Heart left ventricle (tissue), 16 donors: ENCODE results near the gene TLR3. TPM values are rescaled to one million over a fixed set of nuclear protein-coding genes. Genes with fewer than 3 reads are reported as not detected.

Experiments
- ATAC-seq, 4 donors: fragments of 200-7000 bp; cut with Tn5 transposase; one replicate each; pipeline ENCODE4 v1.9.1; 2020 to 2022; ENCODE audit warnings: moderate library complexity in 4 of 4, mild to moderate bottlenecking in 3 of 4, moderate number of reproducible peaks in 1 of 4
- DNase-seq, 5 donors: peaks; one replicate each; pipeline ENCODE4 v3.0.0-alpha.2; 2020
- H3K27ac ChIP-seq, 12 donors: fragments of 200-600 bp; sonication (generic) in 4 of 12; one replicate each; pipeline versions ENCODE4 v1.5.0 to v1.8.0; 2016 to 2022; ENCODE audit warnings: mild to moderate bottlenecking in 2 of 12
- H3K27me3 ChIP-seq, 9 donors: fragments of 200-600 bp; sonication (generic) in 2 of 9; one replicate each; pipeline versions ENCODE4 v1.5.1 to v1.8.0; 2016 to 2022; ENCODE audit warnings: mild to moderate bottlenecking in 3 of 9
- H3K36me3 ChIP-seq, 9 donors: fragments of 200-600 bp; sonication (generic) in 2 of 9; one replicate each; pipeline versions ENCODE4 v1.5.0 to v1.8.0; 2018 to 2022; ENCODE audit warnings: mild to moderate bottlenecking in 2 of 9
- H3K4me1 ChIP-seq, 12 donors: fragments of 200-600 bp; sonication (generic) in 4 of 12; one replicate each; pipeline versions ENCODE4 v1.5.0 to v1.8.0; 2016 to 2022; ENCODE audit warnings: mild to moderate bottlenecking in 3 of 12
- H3K4me3 ChIP-seq, 12 donors: fragments of 200-600 bp; sonication (generic) in 4 of 12; one replicate each; pipeline versions ENCODE4 v1.5.0 to v1.8.0; 2017 to 2022; ENCODE audit warnings: mild to moderate bottlenecking in 9 of 12, moderate library complexity in 4 of 12
- H3K9me3 ChIP-seq, 12 donors: fragments of 200-600 bp; sonication (generic) in 4 of 12; one replicate each; pipeline versions ENCODE4 v1.5.0 to v1.8.0; 2016 to 2022; ENCODE audit warnings: mild to moderate bottlenecking in 1 of 12
- POLR2A ChIP-seq, 2 donors: fragments of 450-650 bp; IDR thresholded peaks; one replicate each; pipeline ENCODE4 v1.6.1; 2017; ENCODE audit warnings: antibody characterized with exemption in 2 of 2, mild to moderate bottlenecking in 2 of 2, moderate library complexity in 2 of 2
- WGBS, 4 donors: extraction: QIAGEN DNeasy Blood & Tissue Kit in 2 of 4; methylation state at CpG; one replicate each; pipeline versions ENCODE4 v1.1.5 to v1.1.7; 2013 to 2018; 5-methylcytosine and 5-hydroxymethylcytosine counted together
- intact Hi-C, 10 donors: fragments of 100-400 bp; cut with DNase I; formaldehyde crosslinking; loops; one replicate each; pipeline versions ENCODE4 v1.11.1 to v1.14.2; 2022
- polyA plus RNA-seq, 2 donors: library from polyadenylated mRNA; stranded (reverse); fragments of 200-250 nt; gene quantifications; one replicate each; pipeline ENCODE4 v1.2.3, GENCODE V29; 2013
- total RNA-seq, 9 donors: library from RNA; depleted of rRNA in 2 of 9; stranded (reverse); fragments of >200 nt in 2 of 9; fragmentation: NEBNext Ultra II Directional in 3 of 9; extraction: Animal tissue kit (Norgen Biotek cat#: 25700) in 3 of 9; gene quantifications; one replicate each; pipeline versions ENCODE4 v1.1.0 to v1.2.4, GENCODE V29; 2016 to 2023
- TF ChIP-seq, protein P1 (sequence below), 12 donors: fragments of 200-600 bp; sonication (generic) in 4 of 12; IDR thresholded peaks; one replicate each; pipeline versions ENCODE4 v1.5.0 to v1.8.0; 2018 to 2022; ENCODE audit warnings: antibody characterized with exemption in 12 of 12, mild to moderate bottlenecking in 5 of 12
- donor health status: ischemic (EF 13 %, LVEDD 7.1; RV severe dilation, severe dysfunction).
- donor health status: healthy with polysubstance abuse.
- donor health status: DM: no; HTN: yes; CAD: no.
- donor health status: DM: no; HTN: no; CAD: no.
- donor health status: ischemic (EF 25% LVEDD 6.9; RV normal size, moderate dysfunction).
- donor health status: ischemic (EF 25% LVEDD 5.7; RV mildly dilated, moderate dysfunction).
- donor health status: healthy.
- donor health status: DM: yes; HTN: yes; CAD: no.
- donor health status: ischemic (EF 35%, LVEDD 5.7; RV mildly dilated, moderate dysfunction).
- donor health status: nonischemic (EF 11% LVEDD 7.7; RV severe dilation, severe dysfunction).
- donor health status: DM: yes; HTN: yes; CAD: no.
- donor health status: PGD.
- donor health status: ischemic (EF 29% LVEDD 5.4; RV normal size, mild dysfunction).
- donor health status: nonischemic (EF 23%, LVEDD 6.1; RV moderate dilation, normal function).

TLR3 gene
- total and polyA plus RNA-seq, 11 donors: 0.69 to 18.6 (median 2.8) TPM

DNA sequence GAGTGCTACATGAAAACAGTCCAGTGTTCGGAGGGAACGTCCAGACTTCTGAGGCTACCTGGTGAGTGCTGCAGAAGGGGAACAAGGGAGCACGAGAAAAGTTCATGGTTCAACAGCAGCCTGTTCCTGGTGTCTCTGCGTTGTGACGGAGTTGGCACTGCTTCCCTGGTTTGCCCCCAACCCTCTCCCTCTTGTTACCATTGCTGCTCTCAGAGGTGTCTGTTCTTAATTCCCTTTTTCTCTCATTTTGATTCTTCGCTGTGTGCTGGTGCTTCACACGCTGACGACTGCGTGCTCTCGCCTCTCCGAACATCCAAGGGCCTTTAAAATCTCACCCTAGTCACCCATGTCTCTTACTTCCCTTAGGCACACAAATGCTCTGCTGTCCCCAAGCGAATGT, 34.0 kb downstream of the TLR3 start:
- intact Hi-C loops: no loop called here
- 93 to 98% (median 97%) methylated on average over 12 of the region's 12 CpGs for WGBS, 4 donors

GRCh38 chr4:186104114-186104889, 35.3 kb downstream of the TLR3 start, which contains the start of gene FAM149A:
Gene FAM149A, plus strand, starts transcription at chr4:186104704.
- H3K4me1 ChIP-seq: peaks cover 0 to 16% (median 9%) of the 10 kb centered on the region in 12 donors
- H3K27ac ChIP-seq: peak within 1 kb of the TSS in 2 of 12 donors; percentile 11 to 42
- no peaks in the 10 kb centered on the region for H3K9me3 ChIP-seq
- intact Hi-C loops: no loop called here
- TF ChIP-seq, protein P1, sequence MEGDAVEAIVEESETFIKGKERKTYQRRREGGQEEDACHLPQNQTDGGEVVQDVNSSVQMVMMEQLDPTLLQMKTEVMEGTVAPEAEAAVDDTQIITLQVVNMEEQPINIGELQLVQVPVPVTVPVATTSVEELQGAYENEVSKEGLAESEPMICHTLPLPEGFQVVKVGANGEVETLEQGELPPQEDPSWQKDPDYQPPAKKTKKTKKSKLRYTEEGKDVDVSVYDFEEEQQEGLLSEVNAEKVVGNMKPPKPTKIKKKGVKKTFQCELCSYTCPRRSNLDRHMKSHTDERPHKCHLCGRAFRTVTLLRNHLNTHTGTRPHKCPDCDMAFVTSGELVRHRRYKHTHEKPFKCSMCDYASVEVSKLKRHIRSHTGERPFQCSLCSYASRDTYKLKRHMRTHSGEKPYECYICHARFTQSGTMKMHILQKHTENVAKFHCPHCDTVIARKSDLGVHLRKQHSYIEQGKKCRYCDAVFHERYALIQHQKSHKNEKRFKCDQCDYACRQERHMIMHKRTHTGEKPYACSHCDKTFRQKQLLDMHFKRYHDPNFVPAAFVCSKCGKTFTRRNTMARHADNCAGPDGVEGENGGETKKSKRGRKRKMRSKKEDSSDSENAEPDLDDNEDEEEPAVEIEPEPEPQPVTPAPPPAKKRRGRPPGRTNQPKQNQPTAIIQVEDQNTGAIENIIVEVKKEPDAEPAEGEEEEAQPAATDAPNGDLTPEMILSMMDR (IDR thresholded peaks at IDR 0.05): no peak
- no peak for TF ChIP-seq POLR2A (IDR thresholded peaks at IDR 0.05)
- no peaks in the 10 kb centered on the region for H3K36me3 ChIP-seq
- H3K4me3 ChIP-seq: peak within 1 kb of the TSS; percentile 33 to 71 (median 52)
- WGBS, 4 donors: 19 to 51% (median 22%) methylated on average over 21 to 57 of the region's 57 CpGs
- DNase-seq (peak in 2 of 5 donors; percentile 31 to 38), ATAC-seq (peak in 3 of 4 donors; percentile 49 to 75 (median 70))
- H3K27me3 ChIP-seq: peaks cover 6 to 33% (median 17%) of the 10 kb centered on the region in 9 donors

More for the DNA sequence above, 34.0 kb downstream of the TLR3 start:
- H3K27ac ChIP-seq: no peak overlapping the region
- peaks cover 0 to 16% (median 9%) of the 10 kb centered on the region in 12 donors for H3K4me1 ChIP-seq
- H3K4me3 ChIP-seq: no peak overlapping the region
- DNase-seq (no peak), ATAC-seq (no peak)
- no peak for TF ChIP-seq POLR2A (IDR thresholded peaks at IDR 0.05)
- TF ChIP-seq, protein P1 (IDR thresholded peaks at IDR 0.05): no peak
- no peaks in the 10 kb centered on the region for H3K36me3 ChIP-seq
- H3K27me3 ChIP-seq: peaks cover 6 to 33% (median 17%) of the 10 kb centered on the region in 9 donors
- H3K9me3 ChIP-seq: no peaks in the 10 kb centered on the region

- TF ChIP-seq, protein P1 (IDR thresholded peaks at IDR 0.05): peak in 1 of 12 donors; percentile 7
- no peak for TF ChIP-seq POLR2A (IDR thresholded peaks at IDR 0.05)
- ATAC-seq: peak in 3 of 4 donors; percentile 9 to 64 (median 48)
- Histone ChIP-seq H3K4me1 (peaks cover 0 to 16% (median 9%) of the 10 kb centered on the region in 12 donors), H3K27me3 (peaks cover 6 to 33% (median 17%) of the 10 kb centered on the region in 9 donors), H3K27ac (peak overlapping the region in 2 of 12 donors; percentile 11 to 42), H3K9me3 (no peaks in the 10 kb centered on the region), H3K36me3 (no peaks in the 10 kb centered on the region), H3K4me3 (peak overlapping the region; percentile 33 to 71 (median 52))
- 2 to 5% (median 3%) methylated on average over 43 to 83 of the region's 83 CpGs for WGBS, 4 donors
- intact Hi-C loops: no loop called here
- DNase-seq: peak in 1 of 5 donors; percentile 35
These were observed 36.1 kb downstream of the TLR3 start for GRCh38 chr4:186104890-186105646.
